ENCODE measurements around the gene DLGAP1. TPM values are rescaled to one million over a fixed set of nuclear protein-coding genes. Genes with fewer than 3 reads are reported as not detected.
A peak's percentile ranks its signal among the peaks of the same experiment; 100 is the strongest.

Gene DLGAP1
- total and polyA plus RNA-seq, 2 of the 13 experiments (the other 11 are each of a cell fraction or from before 2014, with no cell fraction given), result 0.01 TPM; not detected in 1

DNA sequence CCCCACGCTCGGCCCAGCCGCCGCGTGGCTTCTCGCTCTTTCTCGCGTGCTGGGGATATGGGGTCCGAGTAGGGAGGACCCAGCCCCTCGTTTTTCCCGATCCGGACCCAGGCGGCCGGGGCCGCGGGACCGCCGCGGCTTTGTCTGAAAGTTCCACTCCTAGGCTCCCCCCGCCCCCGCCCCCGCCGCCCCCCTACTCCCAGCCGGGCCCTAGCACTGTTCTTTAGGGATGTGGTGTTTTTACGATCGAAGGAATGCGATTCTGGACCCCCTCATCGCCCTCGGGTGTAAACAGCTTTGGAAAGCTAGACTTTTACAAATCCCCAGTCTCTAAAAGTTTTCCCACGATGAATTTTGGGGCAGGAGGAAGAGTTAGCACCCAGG is 1004.3 kb downstream of the DLGAP1 start (continued):
- TF ChIP-seq, protein P1, sequence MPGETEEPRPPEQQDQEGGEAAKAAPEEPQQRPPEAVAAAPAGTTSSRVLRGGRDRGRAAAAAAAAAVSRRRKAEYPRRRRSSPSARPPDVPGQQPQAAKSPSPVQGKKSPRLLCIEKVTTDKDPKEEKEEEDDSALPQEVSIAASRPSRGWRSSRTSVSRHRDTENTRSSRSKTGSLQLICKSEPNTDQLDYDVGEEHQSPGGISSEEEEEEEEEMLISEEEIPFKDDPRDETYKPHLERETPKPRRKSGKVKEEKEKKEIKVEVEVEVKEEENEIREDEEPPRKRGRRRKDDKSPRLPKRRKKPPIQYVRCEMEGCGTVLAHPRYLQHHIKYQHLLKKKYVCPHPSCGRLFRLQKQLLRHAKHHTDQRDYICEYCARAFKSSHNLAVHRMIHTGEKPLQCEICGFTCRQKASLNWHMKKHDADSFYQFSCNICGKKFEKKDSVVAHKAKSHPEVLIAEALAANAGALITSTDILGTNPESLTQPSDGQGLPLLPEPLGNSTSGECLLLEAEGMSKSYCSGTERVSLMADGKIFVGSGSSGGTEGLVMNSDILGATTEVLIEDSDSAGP (CRISPR knock-in tag; IDR thresholded peaks at IDR 0.05; ENCODE audit: borderline replicate concordance), result 0 out of 2 replicates have a peak, but pooled peaks have one; percentile 12
- TF ChIP-seq, protein P2, sequence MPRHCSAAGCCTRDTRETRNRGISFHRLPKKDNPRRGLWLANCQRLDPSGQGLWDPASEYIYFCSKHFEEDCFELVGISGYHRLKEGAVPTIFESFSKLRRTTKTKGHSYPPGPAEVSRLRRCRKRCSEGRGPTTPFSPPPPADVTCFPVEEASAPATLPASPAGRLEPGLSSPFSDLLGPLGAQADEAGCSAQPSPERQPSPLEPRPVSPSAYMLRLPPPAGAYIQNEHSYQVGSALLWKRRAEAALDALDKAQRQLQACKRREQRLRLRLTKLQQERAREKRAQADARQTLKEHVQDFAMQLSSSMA (CRISPR knock-in tag; IDR thresholded peaks at IDR 0.05), result no peak
- 0 out of 2 replicates have a peak, but pooled peaks have one; percentile 14 for TF ChIP-seq ZMAT3 (CRISPR knock-in tag; conservative IDR thresholded peaks at IDR 0.05)
- no peak for TF ChIP-seq ADNP (CRISPR knock-in tag; IDR thresholded peaks at IDR 0.05)
- TF ChIP-seq DPF2 (CRISPR knock-in tag; IDR thresholded peaks at IDR 0.05; ENCODE audit: borderline replicate concordance, low read depth), result no peak
- TF ChIP-seq, protein P3, sequence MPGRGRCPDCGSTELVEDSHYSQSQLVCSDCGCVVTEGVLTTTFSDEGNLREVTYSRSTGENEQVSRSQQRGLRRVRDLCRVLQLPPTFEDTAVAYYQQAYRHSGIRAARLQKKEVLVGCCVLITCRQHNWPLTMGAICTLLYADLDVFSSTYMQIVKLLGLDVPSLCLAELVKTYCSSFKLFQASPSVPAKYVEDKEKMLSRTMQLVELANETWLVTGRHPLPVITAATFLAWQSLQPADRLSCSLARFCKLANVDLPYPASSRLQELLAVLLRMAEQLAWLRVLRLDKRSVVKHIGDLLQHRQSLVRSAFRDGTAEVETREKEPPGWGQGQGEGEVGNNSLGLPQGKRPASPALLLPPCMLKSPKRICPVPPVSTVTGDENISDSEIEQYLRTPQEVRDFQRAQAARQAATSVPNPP (CRISPR knock-in tag; IDR thresholded peaks at IDR 0.05), result no peak
- TF ChIP-seq, protein P4, sequence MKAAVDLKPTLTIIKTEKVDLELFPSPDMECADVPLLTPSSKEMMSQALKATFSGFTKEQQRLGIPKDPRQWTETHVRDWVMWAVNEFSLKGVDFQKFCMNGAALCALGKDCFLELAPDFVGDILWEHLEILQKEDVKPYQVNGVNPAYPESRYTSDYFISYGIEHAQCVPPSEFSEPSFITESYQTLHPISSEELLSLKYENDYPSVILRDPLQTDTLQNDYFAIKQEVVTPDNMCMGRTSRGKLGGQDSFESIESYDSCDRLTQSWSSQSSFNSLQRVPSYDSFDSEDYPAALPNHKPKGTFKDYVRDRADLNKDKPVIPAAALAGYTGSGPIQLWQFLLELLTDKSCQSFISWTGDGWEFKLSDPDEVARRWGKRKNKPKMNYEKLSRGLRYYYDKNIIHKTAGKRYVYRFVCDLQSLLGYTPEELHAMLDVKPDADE (CRISPR knock-in tag; IDR thresholded peaks at IDR 0.05), result peak; percentile 25; the same call in 1 of the 2 replicates
- TF ChIP-seq, protein P5, sequence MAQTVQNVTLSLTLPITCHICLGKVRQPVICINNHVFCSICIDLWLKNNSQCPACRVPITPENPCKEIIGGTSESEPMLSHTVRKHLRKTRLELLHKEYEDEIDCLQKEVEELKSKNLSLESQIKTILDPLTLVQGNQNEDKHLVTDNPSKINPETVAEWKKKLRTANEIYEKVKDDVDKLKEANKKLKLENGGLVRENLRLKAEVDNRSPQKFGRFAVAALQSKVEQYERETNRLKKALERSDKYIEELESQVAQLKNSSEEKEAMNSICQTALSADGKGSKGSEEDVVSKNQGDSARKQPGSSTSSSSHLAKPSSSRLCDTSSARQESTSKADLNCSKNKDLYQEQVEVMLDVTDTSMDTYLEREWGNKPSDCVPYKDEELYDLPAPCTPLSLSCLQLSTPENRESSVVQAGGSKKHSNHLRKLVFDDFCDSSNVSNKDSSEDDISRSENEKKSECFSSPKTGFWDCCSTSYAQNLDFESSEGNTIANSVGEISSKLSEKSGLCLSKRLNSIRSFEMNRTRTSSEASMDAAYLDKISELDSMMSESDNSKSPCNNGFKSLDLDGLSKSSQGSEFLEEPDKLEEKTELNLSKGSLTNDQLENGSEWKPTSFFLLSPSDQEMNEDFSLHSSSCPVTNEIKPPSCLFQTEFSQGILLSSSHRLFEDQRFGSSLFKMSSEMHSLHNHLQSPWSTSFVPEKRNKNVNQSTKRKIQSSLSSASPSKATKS (CRISPR knock-in tag; IDR thresholded peaks at IDR 0.05), result peak; percentile 45; the same call in 1 of the 2 replicates
- no peak for TF ChIP-seq TCF7L2 (IDR thresholded peaks at IDR 0.05; ENCODE audit: low read depth, low read length)
- no peak for TF ChIP-seq ZBTB42 (CRISPR knock-in tag; IDR thresholded peaks at IDR 0.05)
- 0 out of 2 replicates have a peak, but pooled peaks have one; percentile 6 for TF ChIP-seq ARID2 (CRISPR knock-in tag; IDR thresholded peaks at IDR 0.05; ENCODE audit: borderline replicate concordance)
- 0 out of 2 replicates have a peak, but pooled peaks have one; percentile 2 for TF ChIP-seq MYC (CRISPR knock-in tag; IDR thresholded peaks at IDR 0.05; ENCODE audit: borderline replicate concordance)
- TF ChIP-seq ZNF326 (CRISPR knock-in tag; IDR thresholded peaks at IDR 0.05; ENCODE audit: borderline replicate concordance), result no peak
- TF ChIP-seq DNMT3B (CRISPR knock-in tag; conservative IDR thresholded peaks at IDR 0.05), result 0 out of 2 replicates have a peak, but pooled peaks have one; percentile 5
- no peak for TF ChIP-seq GATA4 (IDR thresholded peaks at IDR 0.05; ENCODE audit: borderline replicate concordance, low read depth)
- no peak for TF ChIP-seq ZFP37 (CRISPR knock-in tag; IDR thresholded peaks at IDR 0.05; ENCODE audit: borderline replicate concordance)
- TF ChIP-seq ZFP82 (CRISPR knock-in tag; IDR thresholded peaks at IDR 0.05; ENCODE audit: borderline replicate concordance), result 0 out of 2 replicates have a peak, but pooled peaks have one; percentile 26

Measured in HepG2 (cell line).